ENCODE data around the gene ZNF791.

Gene ZNF791

DNA sequence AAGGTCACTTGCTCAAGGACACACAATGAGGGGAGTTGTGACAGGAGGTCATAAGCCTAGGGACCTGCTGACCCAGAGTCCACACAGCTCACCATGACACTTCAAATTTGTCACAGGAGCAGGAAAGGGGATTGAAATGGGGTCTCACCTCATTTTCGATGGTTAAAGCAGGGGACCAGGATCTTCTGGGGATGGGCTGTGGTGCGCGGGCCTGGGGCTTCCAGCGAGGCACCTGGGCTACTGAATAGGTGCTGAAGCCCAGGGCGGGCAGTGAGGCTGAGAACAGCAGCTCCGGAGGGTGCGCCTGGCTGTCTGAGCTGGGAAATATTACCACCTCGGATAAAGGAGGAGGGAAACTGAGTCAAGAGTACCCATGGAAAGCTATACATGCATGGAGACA is 44.8 kb downstream of the ZNF791 start:
- Histone ChIP-seq H3K4me3 (ENCODE audit: low read depth, low read length) (no peak overlapping the region), H3K4me2 (ENCODE audit: low read length) (no peak overlapping the region), H3K79me2 (no peaks in the 10 kb centered on the region), H3K9ac (no peak overlapping the region), H3K27ac (no peak overlapping the region), H3K4me1 (no peaks in the 10 kb centered on the region), H2AFZ (no peak overlapping the region), H3K36me3 (ENCODE audit: control insufficient read depth, insufficient read depth, low read length) (no peaks in the 10 kb centered on the region), H3K9me3 (ENCODE audit: control insufficient read depth, low read length) (no peaks in the 10 kb centered on the region), H3K27me3 (ENCODE audit: control insufficient read depth, insufficient read depth, low read length) (no peaks in the 10 kb centered on the region)
- TF ChIP-seq, protein P1, sequence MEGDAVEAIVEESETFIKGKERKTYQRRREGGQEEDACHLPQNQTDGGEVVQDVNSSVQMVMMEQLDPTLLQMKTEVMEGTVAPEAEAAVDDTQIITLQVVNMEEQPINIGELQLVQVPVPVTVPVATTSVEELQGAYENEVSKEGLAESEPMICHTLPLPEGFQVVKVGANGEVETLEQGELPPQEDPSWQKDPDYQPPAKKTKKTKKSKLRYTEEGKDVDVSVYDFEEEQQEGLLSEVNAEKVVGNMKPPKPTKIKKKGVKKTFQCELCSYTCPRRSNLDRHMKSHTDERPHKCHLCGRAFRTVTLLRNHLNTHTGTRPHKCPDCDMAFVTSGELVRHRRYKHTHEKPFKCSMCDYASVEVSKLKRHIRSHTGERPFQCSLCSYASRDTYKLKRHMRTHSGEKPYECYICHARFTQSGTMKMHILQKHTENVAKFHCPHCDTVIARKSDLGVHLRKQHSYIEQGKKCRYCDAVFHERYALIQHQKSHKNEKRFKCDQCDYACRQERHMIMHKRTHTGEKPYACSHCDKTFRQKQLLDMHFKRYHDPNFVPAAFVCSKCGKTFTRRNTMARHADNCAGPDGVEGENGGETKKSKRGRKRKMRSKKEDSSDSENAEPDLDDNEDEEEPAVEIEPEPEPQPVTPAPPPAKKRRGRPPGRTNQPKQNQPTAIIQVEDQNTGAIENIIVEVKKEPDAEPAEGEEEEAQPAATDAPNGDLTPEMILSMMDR (IDR thresholded peaks at IDR 0.05): no peak

DNA sequence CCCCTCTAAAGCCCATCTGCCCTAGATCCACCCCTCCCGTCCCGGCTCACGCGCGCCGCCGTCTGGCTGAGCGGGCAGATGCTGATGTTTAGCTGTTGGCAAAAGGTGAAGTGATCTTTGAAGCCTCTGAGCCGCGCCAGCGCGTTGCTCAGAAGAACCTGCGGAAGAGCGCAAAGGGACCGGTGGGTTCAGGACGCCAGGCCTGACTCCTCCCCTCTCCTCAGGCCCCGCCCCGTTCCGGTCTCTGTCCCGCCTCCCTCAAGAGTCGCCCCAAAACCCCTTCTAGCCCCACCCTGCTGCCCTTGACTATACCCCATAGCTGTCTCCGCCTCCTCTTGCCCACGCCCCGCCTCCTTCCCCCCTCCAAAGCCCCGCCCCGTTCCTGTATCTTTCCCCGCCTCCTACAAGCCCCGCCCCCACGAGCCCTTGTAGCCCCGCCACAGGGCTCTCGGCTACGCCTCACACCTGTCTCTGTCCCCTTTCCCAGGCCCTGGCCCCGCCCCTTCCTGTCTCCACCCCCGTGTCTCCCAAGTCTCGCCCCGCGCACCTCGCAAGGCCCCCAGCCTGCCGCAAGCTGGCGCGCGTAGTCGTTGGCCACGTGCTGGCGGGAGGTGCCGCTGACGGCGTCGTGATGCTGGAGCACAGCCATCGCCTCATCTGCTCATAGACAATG is 46.3 kb downstream of the ZNF791 start:
- Histone ChIP-seq H3K36me3 (ENCODE audit: control insufficient read depth, insufficient read depth, low read length) (no peaks in the 10 kb centered on the region), H3K27me3 (ENCODE audit: control insufficient read depth, insufficient read depth, low read length) (no peaks in the 10 kb centered on the region), H3K79me2 (no peaks in the 10 kb centered on the region), H3K27ac (no peak overlapping the region), H3K4me1 (no peaks in the 10 kb centered on the region), H3K4me3 (ENCODE audit: low read depth, low read length) (no peak overlapping the region), H2AFZ (no peak overlapping the region), H3K9me3 (ENCODE audit: control insufficient read depth, low read length) (no peaks in the 10 kb centered on the region), H3K4me2 (ENCODE audit: low read length) (no peak overlapping the region), H3K9ac (no peak overlapping the region)
- TF ChIP-seq, protein P1 (IDR thresholded peaks at IDR 0.05): no peak

DNA sequence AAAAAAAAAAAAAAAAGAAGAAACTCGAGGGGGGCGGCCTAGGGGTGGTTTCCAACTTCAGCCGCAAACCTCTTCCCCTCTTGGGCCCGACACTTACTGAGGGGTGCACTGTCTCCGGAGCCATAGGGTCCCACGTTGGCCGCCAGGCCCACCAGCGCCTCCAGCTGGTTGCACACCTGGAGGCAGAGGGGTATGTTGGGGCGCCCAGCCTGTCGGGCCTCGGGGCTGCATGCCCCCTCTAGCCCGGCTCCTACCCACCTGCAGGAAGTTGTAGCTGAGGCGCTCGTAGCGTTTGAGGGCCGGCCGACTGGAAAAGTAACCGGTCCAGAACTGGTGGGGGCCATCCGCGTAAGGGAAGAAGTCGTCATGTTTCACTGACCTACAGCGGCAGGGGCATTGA is 47.2 kb downstream of the ZNF791 start:
- H2AFZ ChIP-seq: no peak overlapping the region
- no peak overlapping the region for H3K4me2 ChIP-seq (ENCODE audit: low read length)
- no peak overlapping the region for H3K9ac ChIP-seq
- no peaks in the 10 kb centered on the region for H3K9me3 ChIP-seq (ENCODE audit: control insufficient read depth, low read length)
- H3K4me3 ChIP-seq (ENCODE audit: low read depth, low read length): no peak overlapping the region
- no peaks in the 10 kb centered on the region for H3K36me3 ChIP-seq (ENCODE audit: control insufficient read depth, insufficient read depth, low read length)
- no peaks in the 10 kb centered on the region for H3K4me1 ChIP-seq
- no peaks in the 10 kb centered on the region for H3K27me3 ChIP-seq (ENCODE audit: control insufficient read depth, insufficient read depth, low read length)
- no peaks in the 10 kb centered on the region for H3K79me2 ChIP-seq
- TF ChIP-seq, protein P1 (IDR thresholded peaks at IDR 0.05): no peak
- H3K27ac ChIP-seq: no peak overlapping the region

DNA sequence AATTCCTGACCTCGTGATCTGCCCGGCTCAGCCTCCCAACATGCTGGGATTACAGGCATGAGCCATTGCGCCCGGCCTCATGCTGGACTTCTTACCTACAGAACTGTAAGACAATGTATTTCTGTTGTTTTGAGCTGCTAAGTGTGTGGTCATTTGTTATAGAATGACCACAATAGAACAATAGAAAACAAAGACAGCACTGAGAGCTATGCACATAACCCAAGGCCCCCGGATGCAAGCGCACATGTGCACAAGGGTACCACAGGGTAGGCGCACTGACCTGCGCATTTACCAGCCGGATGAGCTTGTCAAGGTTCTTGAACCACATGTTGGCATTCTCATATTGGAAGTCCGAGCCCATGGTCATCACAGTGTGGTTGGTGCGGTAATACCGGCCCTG is 50.3 kb downstream of the ZNF791 start:
- Histone ChIP-seq H3K4me2 (ENCODE audit: low read length) (no peak overlapping the region), H3K79me2 (no peaks in the 10 kb centered on the region), H2AFZ (no peak overlapping the region), H3K4me3 (ENCODE audit: low read depth, low read length) (no peak overlapping the region), H3K4me1 (no peaks in the 10 kb centered on the region), H3K36me3 (ENCODE audit: control insufficient read depth, insufficient read depth, low read length) (no peaks in the 10 kb centered on the region), H3K27me3 (ENCODE audit: control insufficient read depth, insufficient read depth, low read length) (no peaks in the 10 kb centered on the region), H3K27ac (no peak overlapping the region), H3K9ac (no peak overlapping the region), H3K9me3 (ENCODE audit: control insufficient read depth, low read length) (no peaks in the 10 kb centered on the region)
- TF ChIP-seq, protein P1 (IDR thresholded peaks at IDR 0.05): no peak

Measured in parathyroid adenoma (tissue), 2 donors.